ENCODE data around the gene SCN1A. TPM values are rescaled to one million over a fixed set of nuclear protein-coding genes. Genes with fewer than 3 reads are reported as not detected.

The SCN1A gene
- total and polyA plus RNA-seq, 2 of the 8 experiments (the other 6 are each of a cell fraction or from before 2014, with no cell fraction given) = 0.18 to 1.9 TPM

- FAIRE-seq (no peak), DNase-seq (ENCODE audit: low read depth in 1 of 2, low spot score in 2 of 2) (no peak)
- no peak overlapping the region for H4K91ac ChIP-seq (replicated peaks; ENCODE audit: insufficient read length, low read length)
- no peak overlapping the region for H3K4me2 ChIP-seq (ENCODE audit: insufficient read depth in 1 of 2, low read depth in 2 of 2, low read length in 2 of 2)
- H3K27ac ChIP-seq (ENCODE audit: low read depth, low read length) = no peak overlapping the region
- no peak overlapping the region for H3K9ac ChIP-seq (replicated peaks in 1 of 4; ENCODE audit: extremely low read depth in 1 of 4, low read depth in 3 of 4, low read length in 3 of 4)
- H2BK120ac ChIP-seq (replicated peaks; ENCODE audit: low read depth, low read length) = no peak overlapping the region
- CTCF ChIA-PET (ENCODE audit: partially characterized antibody) = no interaction called here
- no peak overlapping the region for H2BK20ac ChIP-seq (ENCODE audit: low read length)
- no peaks in the 10 kb centered on the region for H3K9me3 ChIP-seq (ENCODE audit: insufficient read depth in 2 of 2, low read depth in 1 of 2, low read length in 1 of 2)
- H3K18ac ChIP-seq (ENCODE audit: extremely low read depth, low read length) = no peak overlapping the region
- H3K36me3 ChIP-seq (ENCODE audit: control insufficient read depth in 2 of 4, insufficient read depth in 4 of 4, low read length in 3 of 4) = no peaks in the 10 kb centered on the region
- H2BK5ac ChIP-seq (ENCODE audit: low read depth, low read length) = no peak overlapping the region
- no peaks in the 10 kb centered on the region for H3K4me1 ChIP-seq (replicated peaks in 1 of 4; ENCODE audit: control insufficient read depth in 3 of 4, insufficient read depth in 4 of 4, low read length in 3 of 4)
- no peaks in the 10 kb centered on the region for H3K79me2 ChIP-seq (ENCODE audit: control insufficient read depth in 1 of 2, insufficient read depth in 2 of 2, low read length in 2 of 2)
- H2BK12ac ChIP-seq (ENCODE audit: low read depth, low read length) = no peak overlapping the region
- no peak overlapping the region for H3K4me3 ChIP-seq (ENCODE audit: extremely low read depth in 1 of 4, insufficient read depth in 2 of 4, low read depth in 3 of 4, low read length in 4 of 4)
- no peak overlapping the region for H3K14ac ChIP-seq (ENCODE audit: insufficient read length)
- no peaks in the 10 kb centered on the region for H4K20me1 ChIP-seq (replicated peaks in 1 of 2; ENCODE audit: control insufficient read depth in 1 of 2, insufficient read depth in 2 of 2, low read length in 2 of 2)
- H3K23me2 ChIP-seq (ENCODE audit: low read depth, low read length) = no peaks in the 10 kb centered on the region
- no peak overlapping the region for H2AK5ac ChIP-seq (ENCODE audit: low read depth, low read length)
- no peaks in the 10 kb centered on the region for H3K79me1 ChIP-seq (ENCODE audit: low read depth, low read length)
- no peak overlapping the region for H3K56ac ChIP-seq (replicated peaks; ENCODE audit: insufficient read length, low read depth, low read length)
- H4K8ac ChIP-seq (ENCODE audit: extremely low read depth, insufficient read depth, low read length) = no peak overlapping the region
- H3K27me3 ChIP-seq (replicated peaks in 1 of 4; ENCODE audit: control insufficient read depth in 3 of 4, extremely low read depth in 1 of 4, insufficient read depth in 3 of 4, low read length in 3 of 4) = no peaks in the 10 kb centered on the region
- POLR2A ChIA-PET (ENCODE audit: partially characterized antibody) = no interaction called here
- 79% methylated on average over 2 of the region's 2 CpGs; no CpG with 5 or more reads in 1 of the 2 experiments for WGBS, 2 experiments (ENCODE audit: extremely low coverage in 1 of 2, insufficient coverage in 1 of 2, insufficient read length in 1 of 2, insufficient replicate concordance in 2 of 2, low coverage in 1 of 2, low lambda C conversion rate in 2 of 2, missing lambda C conversion rate in 1 of 2)
- no peak overlapping the region for H2BK15ac ChIP-seq (ENCODE audit: low read length)
- H2AFZ ChIP-seq (ENCODE audit: low read length) = no peak overlapping the region
- no peak overlapping the region for H3K4ac ChIP-seq (replicated peaks; ENCODE audit: insufficient read length, low read depth, low read length)
- H3K23ac ChIP-seq (ENCODE audit: insufficient read length) = no peak overlapping the region
- H4K5ac ChIP-seq (ENCODE audit: insufficient read length, low read depth, low read length) = no peak overlapping the region
- TF ChIP-seq RNF2 (IDR thresholded peaks at IDR 0.05; ENCODE audit: borderline replicate concordance, low read depth, low read length, missing control alignments, poor library complexity, severe bottlenecking) (no peak), GABPA (IDR thresholded peaks at IDR 0.05; ENCODE audit: borderline replicate concordance, insufficient read depth, low read length) (no peak), MAFK (IDR thresholded peaks at IDR 0.05; ENCODE audit: low read depth, low read length) (0 out of 2 replicates have a peak, but pooled peaks have one; percentile 22), CHD2 (IDR thresholded peaks at IDR 0.05; ENCODE audit: low read length) (no peak), MAX (IDR thresholded peaks at IDR 0.05) (no peak), ATF2 (IDR thresholded peaks at IDR 0.05; ENCODE audit: low read length) (no peak)
Observed at GRCh38 chr2:166137331-166137730, 9.5 kb upstream of the SCN1A start.
